OCI-LY3 (cell line): ENCODE data around the gene CXCL3.

Experiments used
- H2AFZ ChIP-seq: fragments of 200-600, 300-600 bp; shearing (Covaris generic); 2 replicates; pipeline ENCODE4 v1.6.0; 2014; ENCODE audit warnings: antibody characterized with exemption, low read depth, low read length
- H3K27ac ChIP-seq: fragments of 200-600, 300-600 bp; sonication (generic); 2 replicates; pipeline ENCODE4 v1.5.1; 2014; ENCODE audit warnings: mild to moderate bottlenecking, low read length, moderate library complexity, mixed read lengths
- H3K27me3 ChIP-seq: fragments of 200-600, 300-600 bp; sonication (generic); 2 replicates; pipeline ENCODE4 v1.6.1; 2014; ENCODE audit warnings: low read depth, low read length, mixed read lengths
- H3K36me3 ChIP-seq: fragments of 200-600, 300-600 bp; sonication (generic); replicated peaks from 2 replicates; pipeline ENCODE3; 2014; ENCODE audit warnings: low read depth, low read length, mixed read lengths
- H3K4me1 ChIP-seq: fragments of 300-600, 200-600 bp; sonication (generic); 2 replicates; pipeline ENCODE4 v1.6.1; 2014; ENCODE audit warnings: low read length, mixed read lengths
- H3K4me2 ChIP-seq: fragments of 200-600, 300-600 bp; sonication (generic); 2 replicates; pipeline ENCODE4 v1.6.1; 2014; ENCODE audit warnings: low read length, mixed read lengths
- H3K4me3 ChIP-seq: fragments of 300-600, 200-600 bp; sonication (generic); 2 replicates; pipeline ENCODE4 v1.5.1; 2014; ENCODE audit warnings: antibody characterized with exemption, mild to moderate bottlenecking, low read length, moderate library complexity
- H3K79me2 ChIP-seq: fragments of 300-600, 200-600 bp; shearing (Covaris generic); 2 replicates; pipeline ENCODE4 v1.6.1; 2014; ENCODE audit warnings: mild to moderate bottlenecking, low read length, mixed read lengths
- H3K9ac ChIP-seq: fragments of 300-600, 200-600 bp; shearing (Covaris generic); 2 replicates; pipeline ENCODE4 v1.6.0; 2014; ENCODE audit warnings: mild to moderate bottlenecking, low read length, moderate library complexity
- H3K9me3 ChIP-seq: fragments of 200-600, 300-600 bp; shearing (Covaris generic); 2 replicates; pipeline ENCODE4 v1.6.1; 2014; ENCODE audit warnings: low read length, mixed read lengths; ENCODE audit not compliant: insufficient read depth
- H4K20me1 ChIP-seq: fragments of 200-600, 300-600 bp; sonication (generic); 2 replicates; pipeline ENCODE4 v1.6.1; 2016; ENCODE audit warnings: low read length, mixed read lengths; ENCODE audit not compliant: insufficient read depth
- CTCF ChIP-seq: fragments of 200-600, 300-600 bp; sonication (generic); IDR thresholded peaks from 2 replicates; pipeline ENCODE4 v1.5.1; 2014; ENCODE audit warnings: antibody characterized with exemption, low read length, low read depth
- EZH2phosphoT487 ChIP-seq: fragments of 200-600 bp; shearing (Covaris generic); IDR thresholded peaks from 2 replicates; pipeline ENCODE4 v1.6.1; 2018; ENCODE audit warnings: antibody characterized with exemption, mixed run types, low read depth

Gene CXCL3

DNA sequence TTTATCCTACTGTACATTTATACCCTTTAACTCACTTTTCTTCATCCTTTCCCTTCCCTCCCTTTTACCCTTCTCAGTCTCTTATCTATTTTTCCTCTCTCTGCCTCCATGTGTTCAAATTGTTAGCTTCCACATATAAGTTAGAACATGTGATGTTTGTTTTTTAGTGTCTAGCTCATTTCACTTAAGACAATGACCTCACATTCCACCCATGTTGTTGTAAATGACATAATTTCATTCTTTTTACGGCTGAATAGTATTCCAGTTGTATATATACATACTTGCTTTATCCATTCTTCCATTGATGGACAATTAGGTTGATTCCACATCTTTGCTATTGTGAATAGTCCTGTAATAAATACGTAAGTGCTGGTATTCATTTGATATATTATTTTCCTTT lies 7.3 kb upstream of the CXCL3 start:
- Histone ChIP-seq H3K79me2 (no peaks in the 10 kb centered on the region), H3K4me2 (no peak overlapping the region), H3K9ac (no peak overlapping the region), H3K27me3 (no peaks in the 10 kb centered on the region), H3K9me3 (no peaks in the 10 kb centered on the region), H4K20me1 (no peaks in the 10 kb centered on the region), H3K36me3 (no peaks in the 10 kb centered on the region), H3K4me3 (no peak overlapping the region), H3K27ac (no peak overlapping the region), H3K4me1 (no peaks in the 10 kb centered on the region), H2AFZ (no peak overlapping the region)
- TF ChIP-seq EZH2phosphoT487: no peak
- TF ChIP-seq CTCF: no peak

DNA sequence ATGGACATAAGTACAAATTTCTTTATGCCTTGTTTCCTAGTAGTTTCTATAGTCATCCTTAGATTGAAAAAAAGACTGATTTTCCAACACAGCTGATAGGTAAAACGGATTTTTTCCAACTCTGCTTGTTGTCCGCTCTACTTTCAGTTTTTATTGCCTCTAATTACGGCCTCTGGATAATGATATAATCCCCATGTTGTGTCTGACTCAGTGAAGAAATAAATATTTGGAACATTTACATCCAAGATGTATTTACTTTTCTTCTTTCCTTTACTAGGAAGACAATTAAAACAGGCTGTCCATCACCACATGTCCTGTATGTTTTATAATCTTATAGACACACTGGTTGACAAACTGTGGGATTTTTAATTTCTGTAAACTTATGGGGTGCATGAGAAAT lies 6.8 kb upstream of the CXCL3 start:
- TF ChIP-seq CTCF (no peak), EZH2phosphoT487 (no peak)
- Histone ChIP-seq H2AFZ (no peak overlapping the region), H3K27ac (no peak overlapping the region), H3K27me3 (no peaks in the 10 kb centered on the region), H3K4me3 (no peak overlapping the region), H3K9me3 (no peaks in the 10 kb centered on the region), H3K4me2 (no peak overlapping the region), H3K36me3 (no peaks in the 10 kb centered on the region), H4K20me1 (no peaks in the 10 kb centered on the region), H3K9ac (no peak overlapping the region), H3K79me2 (no peaks in the 10 kb centered on the region), H3K4me1 (no peaks in the 10 kb centered on the region)

GRCh38 chr4:74044677-74045076 lies 6.2 kb upstream of the CXCL3 start:
- H4K20me1 ChIP-seq: no peaks in the 10 kb centered on the region
- no peaks in the 10 kb centered on the region for H3K4me1 ChIP-seq
- no peak overlapping the region for H3K9ac ChIP-seq
- no peaks in the 10 kb centered on the region for H3K79me2 ChIP-seq
- no peaks in the 10 kb centered on the region for H3K9me3 ChIP-seq
- H3K27ac ChIP-seq: no peak overlapping the region
- H3K4me2 ChIP-seq: no peak overlapping the region
- H3K36me3 ChIP-seq: no peaks in the 10 kb centered on the region
- H3K27me3 ChIP-seq: no peaks in the 10 kb centered on the region
- H2AFZ ChIP-seq: no peak overlapping the region
- no peak for TF ChIP-seq EZH2phosphoT487
- TF ChIP-seq CTCF: no peak
- no peak overlapping the region for H3K4me3 ChIP-seq

- H3K4me1 ChIP-seq: no peaks in the 10 kb centered on the region
- no peak overlapping the region for H2AFZ ChIP-seq
- H3K27me3 ChIP-seq: no peaks in the 10 kb centered on the region
- no peaks in the 10 kb centered on the region for H3K79me2 ChIP-seq
- H3K4me3 ChIP-seq: no peak overlapping the region
- no peak overlapping the region for H3K9ac ChIP-seq
- H3K36me3 ChIP-seq: no peaks in the 10 kb centered on the region
- H3K27ac ChIP-seq: no peak overlapping the region
- TF ChIP-seq EZH2phosphoT487 (no peak), CTCF (no peak)
- H3K9me3 ChIP-seq: no peaks in the 10 kb centered on the region
- no peaks in the 10 kb centered on the region for H4K20me1 ChIP-seq
- H3K4me2 ChIP-seq: no peak overlapping the region
These were observed 4.2 kb upstream of the CXCL3 start for GRCh38 chr4:74042681-74043080.
